K562 (cell line): Measurements from ENCODE around the gene MRPL41. TPM values are rescaled to one million over a fixed set of nuclear protein-coding genes. Genes with fewer than 3 reads are reported as not detected.

ENCODE experiments used
- BACH1 ChIP-seq: fragments of 200-800 bp; sonication (Bioruptor generic); IDR thresholded peaks from 2 replicates; pipeline ENCODE4 v1.6.1; 2016; ENCODE audit warnings: missing genetic modification characterization, missing compliant biosample characterization
- CEBPG ChIP-seq, 3 experiments: fragments of 200-800 bp in 1 of 3; sonication (Bioruptor generic) in 1 of 3; sonication (generic) in 1 of 3; formaldehyde crosslinking in 1 of 3; IDR thresholded peaks in 2 of 3; conservative IDR thresholded peaks in 1 of 3; 2 replicates each; pipeline versions ENCODE4 v1.6.1 to v1.8.0; 2016 to 2022; ENCODE audit warnings: missing compliant biosample characterization in 2 of 3, missing genetic modification characterization in 2 of 3, mild to moderate bottlenecking in 1 of 3, missing genetic modification reagents in 1 of 3
- CHD1 ChIP-seq: fragments of 200-600 bp; sonication (generic); IDR thresholded peaks from one replicate; pipeline ENCODE4 v1.6.1; 2012; ENCODE audit warnings: mild to moderate bottlenecking, moderate library complexity, low read length, inconsistent platforms
- GATAD2B ChIP-seq: fragments of 450-650 bp; IDR thresholded peaks from 2 replicates; pipeline ENCODE4 v1.6.1; 2017; ENCODE audit warnings: mild to moderate bottlenecking, borderline replicate concordance
- ILK ChIP-seq: fragments of 450-650 bp; IDR thresholded peaks from 2 replicates; pipeline ENCODE4 v1.6.1; 2016; ENCODE audit warnings: missing genetic modification characterization, low read depth, mild to moderate bottlenecking, missing compliant biosample characterization, moderate library complexity, borderline replicate concordance
- LCOR ChIP-seq: sonication (generic); formaldehyde crosslinking; IDR thresholded peaks from 2 replicates; pipeline ENCODE4 v1.8.0; 2022; ENCODE audit warnings: mild to moderate bottlenecking, missing genetic modification reagents
- MIER1 ChIP-seq: fragments of 450-650 bp; IDR thresholded peaks from 2 replicates; pipeline ENCODE4 v1.6.1; 2016; ENCODE audit warnings: antibody characterized with exemption, mild to moderate bottlenecking, low read depth
- NCOR1 ChIP-seq: fragments of 450-650 bp; IDR thresholded peaks from 2 replicates; pipeline ENCODE4 v1.6.1; 2016; ENCODE audit warnings: mild to moderate bottlenecking, moderate library complexity
- PML ChIP-seq: IDR thresholded peaks from 2 replicates; pipeline ENCODE4 v1.6.1; 2012; ENCODE audit warnings: low read length, inconsistent platforms
- RNF2 ChIP-seq: sonication (generic); IDR thresholded peaks from 2 replicates; pipeline ENCODE4 v1.6.1; 2016
- SMARCE1 ChIP-seq: fragments of 450-650 bp; IDR thresholded peaks from 2 replicates; pipeline ENCODE4 v1.7.1; 2016; ENCODE audit warnings: mild to moderate bottlenecking
- SNIP1 ChIP-seq: fragments of 450-650 bp; IDR thresholded peaks from 2 replicates; pipeline ENCODE4 v1.7.1; 2017; ENCODE audit warnings: low read depth, mild to moderate bottlenecking
- TAF9B ChIP-seq: fragments of 450-650 bp; IDR thresholded peaks from 2 replicates; pipeline ENCODE4 v1.6.1; 2018; ENCODE audit warnings: mild to moderate bottlenecking; ENCODE audit not compliant: partially characterized antibody
- U2AF2 ChIP-seq: fragments of 200-400 bp; formaldehyde crosslinking; optimal IDR thresholded peaks from 2 replicates; pipeline ENCODE3; 2017; ENCODE audit warnings: low read depth, mild to moderate bottlenecking, low read length
- ZNF41 ChIP-seq: fragments of 250-450 bp; sonication (Bioruptor Pico); conservative IDR thresholded peaks from 2 replicates; pipeline ENCODE4 v1.4.0; 2020; ENCODE audit warnings: mild to moderate bottlenecking
- ZNF518B ChIP-seq: fragments of 250-450 bp; sonication (Bioruptor Pico); IDR thresholded peaks from 2 replicates; pipeline ENCODE4 v1.5.0; 2021; ENCODE audit warnings: mild to moderate bottlenecking, moderate library complexity
- ZSCAN32 ChIP-seq: fragments of 450-650 bp; formaldehyde crosslinking; IDR thresholded peaks from 2 replicates; pipeline ENCODE4 v1.4.0; 2020; ENCODE audit warnings: mild to moderate bottlenecking, moderate library complexity
- polyA plus RNA-seq, 8 experiments: library from polyadenylated mRNA; depleted of rRNA in 4 of 8; stranded (reverse) in 5 of 8; unstranded in 3 of 8; fragments of >200 nt; fragmentation: Nextera tagmentation in 2 of 8; fragmentation: Illumina TruSeq in 1 of 8; extraction: Ambion mirVana in 2 of 8; extraction: Trizol in 1 of 8; gene quantifications; 2 replicates each; pipeline versions ENCODE4 v1.2.1 to v1.2.3, GENCODE V29; 2011 to 2014; ENCODE audit warnings: inconsistent platforms in 1 of 8, missing spikeins in 1 of 8
- total RNA-seq, 7 experiments: library from RNA; depleted of rRNA in 6 of 7; stranded (reverse); fragments of >200 nt in 6 of 7; fragmentation: Illumina TruSeq in 2 of 7; extraction: Trizol in 2 of 7; gene quantifications; 2 replicates each; pipeline versions ENCODE4 v1.2.1 to v1.2.3, GENCODE V29; 2011 to 2021; ENCODE audit warnings: low replicate concordance in 1 of 7
- TF ChIP-seq, protein P1 (sequence below): sonication (generic); formaldehyde crosslinking; IDR thresholded peaks from 2 replicates; pipeline ENCODE4 v1.8.0; 2022; ENCODE audit warnings: mild to moderate bottlenecking, missing genetic modification reagents, borderline replicate concordance
- TF ChIP-seq, protein P2 (sequence below): fragments of 450-650 bp; IDR thresholded peaks from 2 replicates; pipeline ENCODE4 v1.6.1; 2016; ENCODE audit warnings: antibody characterized with exemption
- TF ChIP-seq, protein P3 (sequence below): fragments of 150-350 bp; conservative IDR thresholded peaks from 2 replicates; pipeline ENCODE4 v1.6.1; 2014; ENCODE audit warnings: low read length

MRPL41 gene
- total and polyA plus RNA-seq, 9 of the 15 experiments (the other 6 are each of a cell fraction or from before 2014, with no cell fraction given), result 2.6 to 259 (median 21.6) TPM

- TF ChIP-seq BACH1 (tag) (no peak), ZNF41 (CRISPR knock-in tag) (no peak), LCOR (CRISPR knock-in tag) (no peak), CEBPG (CRISPR knock-in tag; IDR thresholded peaks at IDR 0.05) (no peak), CEBPG (tag; conservative IDR thresholded peaks at IDR 0.05 in 1 of 2, IDR thresholded peaks at IDR 0.05 in 1 of 2) (no peak), SNIP1 (no peak), MIER1 (no peak), GATAD2B (no peak), TAF9B (no peak), PML (no peak), ILK (tag) (no peak), SMARCE1 (no peak), U2AF2 (no peak), ZNF518B (no peak), RNF2 (no peak), CHD1 (no peak), ZSCAN32 (CRISPR knock-in tag) (no peak), NCOR1 (no peak)
- TF ChIP-seq, protein P1, sequence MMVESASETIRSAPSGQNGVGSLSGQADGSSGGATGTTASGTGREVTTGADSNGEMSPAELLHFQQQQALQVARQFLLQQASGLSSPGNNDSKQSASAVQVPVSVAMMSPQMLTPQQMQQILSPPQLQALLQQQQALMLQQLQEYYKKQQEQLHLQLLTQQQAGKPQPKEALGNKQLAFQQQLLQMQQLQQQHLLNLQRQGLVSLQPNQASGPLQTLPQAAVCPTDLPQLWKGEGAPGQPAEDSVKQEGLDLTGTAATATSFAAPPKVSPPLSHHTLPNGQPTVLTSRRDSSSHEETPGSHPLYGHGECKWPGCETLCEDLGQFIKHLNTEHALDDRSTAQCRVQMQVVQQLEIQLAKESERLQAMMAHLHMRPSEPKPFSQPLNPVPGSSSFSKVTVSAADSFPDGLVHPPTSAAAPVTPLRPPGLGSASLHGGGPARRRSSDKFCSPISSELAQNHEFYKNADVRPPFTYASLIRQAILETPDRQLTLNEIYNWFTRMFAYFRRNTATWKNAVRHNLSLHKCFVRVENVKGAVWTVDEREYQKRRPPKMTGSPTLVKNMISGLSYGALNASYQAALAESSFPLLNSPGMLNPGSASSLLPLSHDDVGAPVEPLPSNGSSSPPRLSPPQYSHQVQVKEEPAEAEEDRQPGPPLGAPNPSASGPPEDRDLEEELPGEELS (CRISPR knock-in tag), result no peak
- TF ChIP-seq, protein P2, sequence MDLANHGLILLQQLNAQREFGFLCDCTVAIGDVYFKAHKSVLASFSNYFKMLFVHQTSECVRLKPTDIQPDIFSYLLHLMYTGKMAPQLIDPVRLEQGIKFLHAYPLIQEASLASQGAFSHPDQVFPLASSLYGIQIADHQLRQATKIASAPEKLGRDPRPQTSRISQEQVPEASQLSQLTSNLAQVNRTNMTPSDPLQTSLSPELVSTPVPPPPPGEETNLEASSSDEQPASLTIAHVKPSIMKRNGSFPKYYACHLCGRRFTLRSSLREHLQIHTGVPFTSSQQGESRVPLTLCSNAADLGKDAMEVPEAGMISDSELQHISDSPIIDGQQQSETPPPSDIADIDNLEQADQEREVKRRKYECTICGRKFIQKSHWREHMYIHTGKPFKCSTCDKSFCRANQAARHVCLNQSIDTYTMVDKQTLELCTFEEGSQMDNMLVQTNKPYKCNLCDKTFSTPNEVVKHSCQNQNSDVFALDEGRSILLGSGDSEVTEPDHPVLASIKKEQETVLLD, result no peak
- TF ChIP-seq, protein P3, sequence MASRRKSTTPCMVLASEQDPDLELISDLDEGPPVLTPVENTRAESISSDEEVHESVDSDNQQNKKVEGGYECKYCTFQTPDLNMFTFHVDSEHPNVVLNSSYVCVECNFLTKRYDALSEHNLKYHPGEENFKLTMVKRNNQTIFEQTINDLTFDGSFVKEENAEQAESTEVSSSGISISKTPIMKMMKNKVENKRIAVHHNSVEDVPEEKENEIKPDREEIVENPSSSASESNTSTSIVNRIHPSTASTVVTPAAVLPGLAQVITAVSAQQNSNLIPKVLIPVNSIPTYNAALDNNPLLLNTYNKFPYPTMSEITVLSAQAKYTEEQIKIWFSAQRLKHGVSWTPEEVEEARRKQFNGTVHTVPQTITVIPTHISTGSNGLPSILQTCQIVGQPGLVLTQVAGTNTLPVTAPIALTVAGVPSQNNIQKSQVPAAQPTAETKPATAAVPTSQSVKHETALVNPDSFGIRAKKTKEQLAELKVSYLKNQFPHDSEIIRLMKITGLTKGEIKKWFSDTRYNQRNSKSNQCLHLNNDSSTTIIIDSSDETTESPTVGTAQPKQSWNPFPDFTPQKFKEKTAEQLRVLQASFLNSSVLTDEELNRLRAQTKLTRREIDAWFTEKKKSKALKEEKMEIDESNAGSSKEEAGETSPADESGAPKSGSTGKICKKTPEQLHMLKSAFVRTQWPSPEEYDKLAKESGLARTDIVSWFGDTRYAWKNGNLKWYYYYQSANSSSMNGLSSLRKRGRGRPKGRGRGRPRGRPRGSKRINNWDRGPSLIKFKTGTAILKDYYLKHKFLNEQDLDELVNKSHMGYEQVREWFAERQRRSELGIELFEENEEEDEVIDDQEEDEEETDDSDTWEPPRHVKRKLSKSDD, result no peak
Measured at GRCh38 chr9:137550231-137550621, 1.5 kb upstream of the MRPL41 start, which contains the start of gene PNPLA7 (continued).
